Left ventricle myocardium inferior (tissue), 1 donor: ENCODE measurements around the gene C1orf74. TPM values are rescaled to one million over a fixed set of nuclear protein-coding genes. Genes with fewer than 3 reads are reported as not detected.

Source experiments
- DNase-seq: peaks from one replicate; pipeline ENCODE4 v3.0.0-alpha.2; 2020
- H3K27ac ChIP-seq: fragments of 200-600 bp; replicated peaks from 2 replicates; pipeline ENCODE4 v1.8.0; 2021
- H3K27me3 ChIP-seq: fragments of 200-600 bp; 2 replicates; pipeline ENCODE4 v1.8.0; 2021; ENCODE audit warnings: low read depth
- H3K36me3 ChIP-seq: fragments of 200-600 bp; 2 replicates; pipeline ENCODE4 v1.8.0; 2021
- H3K4me1 ChIP-seq: fragments of 200-600 bp; 2 replicates; pipeline ENCODE4 v1.8.0; 2021
- H3K4me3 ChIP-seq: fragments of 200-600 bp; 2 replicates; pipeline ENCODE4 v1.8.0; 2021; ENCODE audit warnings: mild to moderate bottlenecking, moderate library complexity
- H3K9me3 ChIP-seq: fragments of 200-600 bp; replicated peaks from 2 replicates; pipeline ENCODE4 v1.8.0; 2021
- intact Hi-C: fragments of 100-400 bp; cut with micrococcal nuclease; formaldehyde crosslinking; loops from one replicate; pipeline ENCODE4 v1.11.0; 2022
- total RNA-seq: library from RNA; stranded (reverse); fragmentation: NEBNext Ultra II Directional; extraction: Animal tissue kit (Norgen Biotek cat#: 25700); gene quantifications from one replicate; pipeline ENCODE4 v1.2.1, GENCODE V29; 2021
- TF ChIP-seq, protein P1 (sequence below): fragments of 200-600 bp; IDR thresholded peaks from 2 replicates; pipeline ENCODE4 v1.8.0; 2021; ENCODE audit warnings: antibody characterized with exemption, mild to moderate bottlenecking, borderline replicate concordance
- donor health status: DM: no; HTN: yes; CAD: no; lungs with severe emphysema.

C1orf74 gene
- total RNA-seq, 1 donor from 2014 or later: 1.9 TPM

- Histone ChIP-seq H3K27me3 (peaks cover 1% of the 10 kb centered on the region), H3K27ac (peak overlapping the region; percentile 89), H3K4me1 (peaks cover 71% of the 10 kb centered on the region), H3K36me3 (peaks cover 13% of the 10 kb centered on the region), H3K9me3 (no peaks in the 10 kb centered on the region), H3K4me3 (no peak overlapping the region)
- no peak for DNase-seq
- intact Hi-C loops: no loop called here
- TF ChIP-seq, protein P1, sequence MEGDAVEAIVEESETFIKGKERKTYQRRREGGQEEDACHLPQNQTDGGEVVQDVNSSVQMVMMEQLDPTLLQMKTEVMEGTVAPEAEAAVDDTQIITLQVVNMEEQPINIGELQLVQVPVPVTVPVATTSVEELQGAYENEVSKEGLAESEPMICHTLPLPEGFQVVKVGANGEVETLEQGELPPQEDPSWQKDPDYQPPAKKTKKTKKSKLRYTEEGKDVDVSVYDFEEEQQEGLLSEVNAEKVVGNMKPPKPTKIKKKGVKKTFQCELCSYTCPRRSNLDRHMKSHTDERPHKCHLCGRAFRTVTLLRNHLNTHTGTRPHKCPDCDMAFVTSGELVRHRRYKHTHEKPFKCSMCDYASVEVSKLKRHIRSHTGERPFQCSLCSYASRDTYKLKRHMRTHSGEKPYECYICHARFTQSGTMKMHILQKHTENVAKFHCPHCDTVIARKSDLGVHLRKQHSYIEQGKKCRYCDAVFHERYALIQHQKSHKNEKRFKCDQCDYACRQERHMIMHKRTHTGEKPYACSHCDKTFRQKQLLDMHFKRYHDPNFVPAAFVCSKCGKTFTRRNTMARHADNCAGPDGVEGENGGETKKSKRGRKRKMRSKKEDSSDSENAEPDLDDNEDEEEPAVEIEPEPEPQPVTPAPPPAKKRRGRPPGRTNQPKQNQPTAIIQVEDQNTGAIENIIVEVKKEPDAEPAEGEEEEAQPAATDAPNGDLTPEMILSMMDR: no peak
Measured at GRCh38 chr1:209785592-209785991, 1.2 kb upstream of the C1orf74 start.

GRCh38 chr1:209783386-209783785, 973 bp downstream of the C1orf74 start:
- Histone ChIP-seq H3K27me3 (no peaks in the 10 kb centered on the region), H3K9me3 (no peaks in the 10 kb centered on the region), H3K27ac (peak overlapping the region; percentile 89), H3K4me3 (peak overlapping the region; percentile 75), H3K36me3 (peaks cover 7% of the 10 kb centered on the region), H3K4me1 (peaks cover 59% of the 10 kb centered on the region)
- no peak for DNase-seq
- intact Hi-C loops: no loop called here
- TF ChIP-seq, protein P1: no peak

GRCh38 chr1:209780268-209780667, 4.1 kb downstream of the C1orf74 start:
- intact Hi-C loops: no loop called here
- Histone ChIP-seq H3K4me1 (peaks cover 29% of the 10 kb centered on the region), H3K9me3 (no peaks in the 10 kb centered on the region), H3K36me3 (peaks cover 7% of the 10 kb centered on the region), H3K27me3 (no peaks in the 10 kb centered on the region), H3K4me3 (no peak overlapping the region), H3K27ac (no peak overlapping the region)
- TF ChIP-seq, protein P1: no peak
- DNase-seq: no peak

DNA sequence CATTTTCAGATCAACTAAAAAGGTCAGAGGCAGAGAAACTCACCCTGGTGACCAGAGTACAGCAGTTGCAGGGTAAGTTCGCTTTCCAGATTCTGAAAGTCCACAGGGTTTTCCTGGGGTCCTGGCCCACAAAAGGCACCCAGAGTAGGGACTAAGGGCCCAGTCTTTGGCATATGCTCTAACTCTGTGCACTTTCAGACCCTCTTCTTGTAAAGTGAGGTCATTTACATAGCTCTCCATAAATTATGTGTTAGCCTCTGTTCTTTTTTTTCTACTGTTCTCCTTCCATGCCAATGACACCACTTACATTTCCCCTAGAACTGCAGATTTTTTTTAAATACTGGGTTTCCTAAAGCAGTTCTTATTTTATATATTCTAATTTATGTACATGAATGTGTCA, 6.3 kb downstream of the C1orf74 start:
- H3K4me1 ChIP-seq: peaks cover 11% of the 10 kb centered on the region

GRCh38 chr1:209777587-209777986, 6.8 kb downstream of the C1orf74 start:
- Histone ChIP-seq H3K27ac (no peak overlapping the region), H3K4me3 (no peak overlapping the region), H3K9me3 (no peaks in the 10 kb centered on the region), H3K36me3 (peaks cover 7% of the 10 kb centered on the region), H3K4me1 (peaks cover 6% of the 10 kb centered on the region), H3K27me3 (no peaks in the 10 kb centered on the region)
- TF ChIP-seq, protein P1: no peak
- DNase-seq: no peak
- intact Hi-C loops: no loop called here

More for the DNA sequence above, 6.3 kb downstream of the C1orf74 start:
- intact Hi-C loops: no loop called here
- TF ChIP-seq, protein P1: no peak
- Histone ChIP-seq H3K27ac (no peak overlapping the region), H3K4me3 (no peak overlapping the region), H3K27me3 (no peaks in the 10 kb centered on the region), H3K9me3 (no peaks in the 10 kb centered on the region), H3K36me3 (peaks cover 7% of the 10 kb centered on the region)
- DNase-seq: no peak
